Sigmoid colon (tissue), 7 donors: ENCODE data around the gene KRT75. TPM values are rescaled to one million over a fixed set of nuclear protein-coding genes. Genes with fewer than 3 reads are reported as not detected.

ENCODE experiments used
- DNase-seq: peaks from one replicate; pipeline ENCODE4 v3.0.0-alpha.2; 2019
- H3K27ac ChIP-seq, 4 donors: fragments of 200-600 bp; sonication (generic); one replicate each; pipeline ENCODE4 v1.5.1; 2016 to 2019; ENCODE audit warnings: mild to moderate bottlenecking in 1 of 4
- H3K27me3 ChIP-seq, 3 donors: fragments of 200-600 bp; sonication (generic); one replicate each; pipeline ENCODE4 v1.5.1; 2019; ENCODE audit warnings: mild to moderate bottlenecking in 1 of 3
- H3K36me3 ChIP-seq, 4 donors: fragments of 200-600 bp; sonication (generic); one replicate each; pipeline ENCODE4 v1.5.1; 2016 to 2019
- H3K4me1 ChIP-seq, 4 donors: fragments of 200-600 bp; sonication (generic); one replicate each; pipeline ENCODE4 v1.5.1; 2017 to 2019
- H3K4me3 ChIP-seq, 4 donors: fragments of 200-600 bp; sonication (generic); one replicate each; pipeline ENCODE4 v1.5.1; 2017 to 2019; ENCODE audit warnings: mild to moderate bottlenecking in 2 of 4, moderate library complexity in 1 of 4
- H3K9me3 ChIP-seq, 4 donors: fragments of 200-600 bp in 3 of 4; sonication (generic) in 3 of 4; one replicate each; pipeline versions ENCODE4 v1.5.1 to v1.6.1; 2013 to 2019
- CTCF ChIP-seq, 4 experiments: fragments of 450-650 bp in 3 of 4; fragments of 200-600 bp in 1 of 4; IDR thresholded peaks; one replicate each; pipeline ENCODE4 v1.5.1; 2016 to 2019; ENCODE audit warnings: antibody characterized with exemption in 4 of 4, mild to moderate bottlenecking in 3 of 4, moderate library complexity in 2 of 4
- EP300 ChIP-seq, 4 donors: sonication (generic); formaldehyde crosslinking; IDR thresholded peaks; one replicate each; pipeline ENCODE4 v1.6.1; 2017; ENCODE audit warnings: antibody characterized with exemption in 4 of 4
- POLR2A ChIP-seq, 2 donors: fragments of 450-650 bp; IDR thresholded peaks; one replicate each; pipeline ENCODE4 v1.6.1; 2016; ENCODE audit warnings: antibody characterized with exemption in 2 of 2, mild to moderate bottlenecking in 2 of 2, moderate library complexity in 2 of 2
- POLR2AphosphoS5 ChIP-seq, 4 donors: sonication (generic); formaldehyde crosslinking; IDR thresholded peaks; one replicate each; pipeline ENCODE4 v1.6.1; 2017; ENCODE audit warnings: antibody characterized with exemption in 4 of 4
- WGBS, 2 donors: extraction: QIAGEN DNeasy Blood & Tissue Kit; methylation state at CpG; one replicate each; pipeline ENCODE4 v1.1.7; 2013; 5-methylcytosine and 5-hydroxymethylcytosine counted together
- intact Hi-C: fragments of 100-400 bp; cut with DNase I; formaldehyde crosslinking; loops from one replicate; pipeline ENCODE4 v1.15.1; 2023
- polyA plus RNA-seq, 3 donors: library from polyadenylated mRNA; stranded (reverse); fragments of 200-250 nt; gene quantifications; one replicate each; pipeline ENCODE4 v1.2.3, GENCODE V29; 2013
- total RNA-seq, 4 donors: library from RNA; depleted of rRNA; stranded (reverse); fragments of >200 nt; gene quantifications; one replicate each; pipeline ENCODE4 v1.1.0, GENCODE V29; 2016
- donor health status: healthy with polysubstance abuse.
- donor health status: Bipolar disorder and iron deficiency.
- donor health status: healthy.

The KRT75 gene
- total and polyA plus RNA-seq, 7 donors: 0.04 TPM; not detected in 6

DNA sequence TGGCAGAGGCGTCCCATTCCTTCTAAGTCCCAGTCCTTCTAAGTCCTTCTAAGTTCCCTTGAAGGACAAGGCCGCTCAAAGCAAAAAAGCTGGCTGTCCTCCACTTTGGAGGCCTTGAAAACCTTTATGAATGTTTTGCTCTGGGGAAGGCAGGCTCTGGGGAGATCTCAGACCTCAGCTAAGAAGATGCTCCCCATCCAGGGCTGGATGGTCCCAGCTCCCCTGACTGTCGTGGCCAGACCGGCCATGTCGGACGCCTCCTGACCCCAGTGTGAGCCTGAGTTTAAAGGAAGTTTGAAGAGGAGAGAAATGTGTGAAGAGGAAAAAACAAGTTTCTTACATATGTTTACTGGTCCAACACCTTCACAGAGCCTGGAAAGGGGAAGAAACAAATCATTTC, 54.6 kb downstream of the KRT75 start:
- DNase-seq: no peak
- intact Hi-C loops: loop anchor here (10.0 kb wide), 1 partner anchor 605 kb away; no protein-coding TSS in a partner anchor
- Histone ChIP-seq H3K27ac (no peak overlapping the region), H3K36me3 (no peaks in the 10 kb centered on the region), H3K9me3 (no peaks in the 10 kb centered on the region), H3K4me3 (no peak overlapping the region), H3K4me1 (no peaks in the 10 kb centered on the region), H3K27me3 (no peaks in the 10 kb centered on the region)
- 83 to 96% methylated on average over 6 of the region's 6 CpGs for WGBS, 2 donors
- no peak for TF ChIP-seq POLR2AphosphoS5 (IDR thresholded peaks at IDR 0.05)
- TF ChIP-seq CTCF (IDR thresholded peaks at IDR 0.05): no peak
- TF ChIP-seq EP300 (IDR thresholded peaks at IDR 0.05): no peak
- no peak for TF ChIP-seq POLR2A (IDR thresholded peaks at IDR 0.05)

GRCh38 chr12:52378091-52378490, 56.1 kb downstream of the KRT75 start:
- WGBS, 2 donors: 82 to 83% methylated on average over 19 of the region's 19 CpGs
- Histone ChIP-seq H3K36me3 (no peaks in the 10 kb centered on the region), H3K4me3 (no peak overlapping the region), H3K27me3 (no peaks in the 10 kb centered on the region), H3K9me3 (no peaks in the 10 kb centered on the region), H3K4me1 (no peaks in the 10 kb centered on the region), H3K27ac (no peak overlapping the region)
- peak; percentile 58 for DNase-seq
- TF ChIP-seq EP300 (IDR thresholded peaks at IDR 0.05) (no peak), POLR2AphosphoS5 (IDR thresholded peaks at IDR 0.05) (no peak), CTCF (IDR thresholded peaks at IDR 0.05) (no peak), POLR2A (IDR thresholded peaks at IDR 0.05) (no peak)
- intact Hi-C loops: loop anchor here (10.0 kb wide), 1 partner anchor 607 kb away; no protein-coding TSS in a partner anchor

DNA sequence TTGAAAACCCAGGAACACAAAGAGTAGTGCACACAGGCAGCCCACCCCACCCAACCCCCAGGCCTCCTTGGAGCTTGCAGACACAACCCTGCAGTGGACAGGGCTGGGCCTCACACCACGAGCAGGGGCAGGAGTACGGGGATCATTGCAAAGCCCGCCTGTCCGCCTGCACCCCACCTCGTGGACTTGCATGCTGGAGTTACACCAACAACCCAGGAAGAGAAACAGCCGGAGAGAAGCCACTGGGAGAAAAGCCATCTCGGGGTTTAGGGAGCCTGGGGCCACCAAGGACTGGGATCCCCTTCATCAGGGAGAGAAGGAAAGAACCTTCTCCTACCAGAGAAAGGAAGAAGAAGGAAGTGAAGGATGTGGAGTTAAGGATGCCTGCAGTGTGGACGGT, 56.9 kb downstream of the KRT75 start:
- 86 to 88% methylated on average over 8 of the region's 8 CpGs for WGBS, 2 donors
- Histone ChIP-seq H3K4me1 (peaks cover 0 to under 1% (median 0%) of the 10 kb centered on the region in 4 donors), H3K4me3 (no peak overlapping the region), H3K9me3 (no peaks in the 10 kb centered on the region), H3K36me3 (no peaks in the 10 kb centered on the region), H3K27ac (no peak overlapping the region), H3K27me3 (no peaks in the 10 kb centered on the region)
- DNase-seq: peak; percentile 52
- intact Hi-C loops: loop anchor here (10.0 kb wide), 1 partner anchor 608 kb away; no protein-coding TSS in a partner anchor
- TF ChIP-seq EP300 (IDR thresholded peaks at IDR 0.05): no peak
- TF ChIP-seq POLR2A (IDR thresholded peaks at IDR 0.05): no peak
- TF ChIP-seq POLR2AphosphoS5 (IDR thresholded peaks at IDR 0.05): no peak
- TF ChIP-seq CTCF (IDR thresholded peaks at IDR 0.05): no peak

Other genes starting within 250 kb of the KRT75 start
- gene KRT80, start 242.4 kb downstream of the KRT75 start, total RNA-seq: not detected
- under 1 TPM in 2 of 3 donors, not detected in 1; under 0.01 to 0.34 TPM for gene KRT80, start 242.4 kb downstream of the KRT75 start, polyA plus RNA-seq
- gene KRT7, start 201.1 kb downstream of the KRT75 start, total RNA-seq: 1 to 10 TPM in 1 of 4 donors, under 1 TPM in 1, not detected in 2; 0.27 to 3.2 TPM
- 10 to 100 TPM in 1 of 3 donors, 1 to 10 TPM in 2; 1.2 to 12.0 (median 2.4) TPM for gene KRT7, start 201.1 kb downstream of the KRT75 start, polyA plus RNA-seq
- not detected for gene KRT86, start 159.7 kb downstream of the KRT75 start, total RNA-seq
- under 1 TPM in 2 of 3 donors, not detected in 1; 0.25 to 0.60 TPM for gene KRT86, start 159.7 kb downstream of the KRT75 start, polyA plus RNA-seq
- gene KRT81, start 142.8 kb downstream of the KRT75 start, total RNA-seq: under 1 TPM in 1 of 4 donors, not detected in 3; 0.14 TPM
- gene KRT81, start 142.8 kb downstream of the KRT75 start, polyA plus RNA-seq: under 1 TPM in 1 of 3 donors, not detected in 2; 0.17 TPM
- gene KRT83, start 113.0 kb downstream of the KRT75 start, total RNA-seq: not detected
- gene KRT83, start 113.0 kb downstream of the KRT75 start, polyA plus RNA-seq: not detected
- not detected for gene KRT85, start 66.9 kb downstream of the KRT75 start, total RNA-seq
- gene KRT85, start 66.9 kb downstream of the KRT75 start, polyA plus RNA-seq: not detected
- gene KRT84, start 48.7 kb downstream of the KRT75 start, total RNA-seq: not detected
- not detected for gene KRT84, start 48.7 kb downstream of the KRT75 start, polyA plus RNA-seq
- gene KRT82, start 28.0 kb downstream of the KRT75 start, total RNA-seq: not detected
- gene KRT82, start 28.0 kb downstream of the KRT75 start, polyA plus RNA-seq: under 1 TPM in 1 of 3 donors, not detected in 2; 0.03 TPM
- not detected for gene KRT6B, start 17.8 kb upstream of the KRT75 start, total RNA-seq
- gene KRT6B, start 17.8 kb upstream of the KRT75 start, polyA plus RNA-seq: under 1 TPM in 2 of 3 donors, not detected in 1; 0.60 to 0.61 TPM
- gene KRT6C, start 39.4 kb upstream of the KRT75 start, total RNA-seq: not detected
- gene KRT6C, start 39.4 kb upstream of the KRT75 start, polyA plus RNA-seq: under 1 TPM in 1 of 3 donors, not detected in 2; 0.60 TPM
- gene KRT6A, start 58.9 kb upstream of the KRT75 start, total RNA-seq: not detected
- 1 to 10 TPM in 1 of 3 donors, under 1 TPM in 1, not detected in 1; 0.19 to 6.0 TPM for gene KRT6A, start 58.9 kb upstream of the KRT75 start, polyA plus RNA-seq
- gene KRT5, start 86.0 kb upstream of the KRT75 start, total RNA-seq: under 1 TPM in 1 of 4 donors, not detected in 3; 0.36 TPM
- gene KRT5, start 86.0 kb upstream of the KRT75 start, polyA plus RNA-seq: 1 to 10 TPM in 2 of 3 donors, not detected in 1; 1.1 to 7.8 TPM
- gene KRT71, start 118.8 kb upstream of the KRT75 start, total RNA-seq: not detected
- not detected for gene KRT71, start 118.8 kb upstream of the KRT75 start, polyA plus RNA-seq
- gene KRT74, start 139.5 kb upstream of the KRT75 start, total RNA-seq: not detected
- gene KRT74, start 139.5 kb upstream of the KRT75 start, polyA plus RNA-seq: not detected
- not detected for gene KRT72, start 167.1 kb upstream of the KRT75 start, total RNA-seq
- gene KRT72, start 167.1 kb upstream of the KRT75 start, polyA plus RNA-seq: under 1 TPM in 1 of 3 donors, not detected in 2; 0.79 TPM
- gene KRT73, start 184.2 kb upstream of the KRT75 start, total RNA-seq: not detected
- gene KRT73, start 184.2 kb upstream of the KRT75 start, polyA plus RNA-seq: under 1 TPM in 1 of 3 donors, not detected in 2; 0.73 TPM
- gene KRT2, start 217.8 kb upstream of the KRT75 start, total RNA-seq: not detected
- under 1 TPM in 1 of 3 donors, not detected in 2; 0.38 TPM for gene KRT2, start 217.8 kb upstream of the KRT75 start, polyA plus RNA-seq
- not detected for gene KRT1, start 246.0 kb upstream of the KRT75 start, total RNA-seq
- gene KRT1, start 246.0 kb upstream of the KRT75 start, polyA plus RNA-seq: not detected